Fibroblast of villous mesenchyme (primary cell): ENCODE measurements around the gene FABP1. TPM values are rescaled to one million over a fixed set of nuclear protein-coding genes. Genes with fewer than 3 reads are reported as not detected.

Experiments
- DNase-seq: peaks from one replicate; pipeline ENCODE4 v3.0.0-alpha.2; 2010; ENCODE audit warnings: low read depth
- H3K4me3 ChIP-seq: 2 replicates; pipeline ENCODE4 v1.5.1; 2011; ENCODE audit warnings: low read depth, mild to moderate bottlenecking, low read length
- CTCF ChIP-seq: IDR thresholded peaks from 2 replicates; pipeline ENCODE4 v1.5.1; 2012; ENCODE audit warnings: low read depth, mild to moderate bottlenecking, low read length; ENCODE audit not compliant: insufficient read depth
- total RNA-seq: library from RNA; depleted of rRNA; stranded (reverse); fragments of >200 nt; gene quantifications from 2 replicates; pipeline ENCODE4 v1.2.3, GENCODE V29; 2012

Gene FABP1
- total RNA-seq, 1 donor = not detected

DNA sequence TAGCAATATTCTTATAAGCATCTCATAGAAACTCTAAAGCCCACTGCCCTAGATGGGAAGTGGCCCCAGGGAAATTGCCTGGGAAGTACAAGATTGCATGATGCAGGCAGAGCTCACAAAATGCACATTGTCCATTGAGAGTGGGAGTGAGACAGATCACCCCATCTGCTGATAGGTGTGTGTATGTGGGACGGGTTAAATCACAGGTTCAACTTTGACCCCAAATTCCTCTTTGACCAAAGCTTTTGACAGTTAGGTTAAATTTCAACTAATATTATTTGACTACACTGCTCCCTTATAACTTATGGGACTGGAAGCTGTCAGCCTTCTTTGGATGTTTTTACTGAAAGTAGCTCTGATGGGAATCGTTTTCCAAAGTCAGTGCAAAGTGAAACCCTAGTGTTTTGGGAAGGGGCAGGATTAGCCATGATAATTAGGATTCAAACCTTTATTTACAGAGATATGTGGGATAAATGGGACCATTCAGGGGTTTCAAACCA is 11.4 kb upstream of the FABP1 start:
- H3K4me3 ChIP-seq = no peak overlapping the region
- TF ChIP-seq CTCF = no peak
- no peak for DNase-seq

- no peak for DNase-seq
- TF ChIP-seq CTCF = no peak
- H3K4me3 ChIP-seq = no peak overlapping the region
Measured at GRCh38 chr2:88137833-88138232, 10.0 kb upstream of the FABP1 start.

GRCh38 chr2:88136817-88137216 is 9.0 kb upstream of the FABP1 start:
- no peak overlapping the region for H3K4me3 ChIP-seq
- no peak for TF ChIP-seq CTCF
- DNase-seq = no peak

GRCh38 chr2:88133875-88134274 is 6.0 kb upstream of the FABP1 start:
- H3K4me3 ChIP-seq = no peak overlapping the region
- DNase-seq = no peak
- no peak for TF ChIP-seq CTCF

- no peak overlapping the region for H3K4me3 ChIP-seq
- DNase-seq = no peak
- no peak for TF ChIP-seq CTCF
Measured at GRCh38 chr2:88131999-88132368, 4.1 kb upstream of the FABP1 start.

GRCh38 chr2:88131201-88131998 is 3.5 kb upstream of the FABP1 start:
- no peak for DNase-seq
- TF ChIP-seq CTCF = no peak
- no peak overlapping the region for H3K4me3 ChIP-seq

GRCh38 chr2:88129313-88129959 is 1.6 kb upstream of the FABP1 start:
- TF ChIP-seq CTCF = no peak

More at GRCh38 chr2:88129313-88129959, 1.6 kb upstream of the FABP1 start:
- H3K4me3 ChIP-seq = no peak overlapping the region
- DNase-seq = no peak
